Mesothelial cell of epicardium (in vitro differentiated cells): Measurements from ENCODE around the gene ZPBP. TPM values are rescaled to one million over a fixed set of nuclear protein-coding genes. Genes with fewer than 3 reads are reported as not detected.

ENCODE experiments used
- DNase-seq, 2 experiments: peaks; one replicate each; pipeline ENCODE4 v3.0.0; 2021; ENCODE audit warnings: low spot score in 2 of 2; ENCODE audit not compliant: unreplicated experiment in 2 of 2
- H3K27ac Mint-ChIP-seq: 2 replicates; pipeline ENCODE4 v1.8.0; 2021; ENCODE audit warnings: mixed read lengths
- H3K27me3 Mint-ChIP-seq: 2 replicates; pipeline ENCODE4 v1.8.0; 2021; ENCODE audit warnings: low read depth, mixed read lengths
- H3K36me3 Mint-ChIP-seq: 2 replicates; pipeline ENCODE4 v1.8.0; 2021; ENCODE audit warnings: mixed read lengths
- H3K4me1 Mint-ChIP-seq: 2 replicates; pipeline ENCODE4 v1.8.0; 2021; ENCODE audit warnings: mixed read lengths
- H3K4me3 Mint-ChIP-seq: 2 replicates; pipeline ENCODE4 v1.8.0; 2021; ENCODE audit warnings: mild to moderate bottlenecking, moderate library complexity, mixed read lengths
- H3K9me3 Mint-ChIP-seq: 2 replicates; pipeline ENCODE4 v1.8.0; 2021; ENCODE audit warnings: mixed read lengths
- total RNA-seq: library from RNA; stranded (reverse); gene quantifications from 3 replicates; pipeline ENCODE4 v1.2.1, GENCODE V29; 2021
- TF ChIP-seq, protein P1 (sequence below): fragments of 200-600 bp; sonication (generic); IDR thresholded peaks from one replicate; pipeline ENCODE4 v1.5.0; 2021; ENCODE audit warnings: antibody characterized with exemption; ENCODE audit not compliant: unreplicated experiment

Gene ZPBP
- total RNA-seq, 1 donor from 2014 or later = not detected

DNA sequence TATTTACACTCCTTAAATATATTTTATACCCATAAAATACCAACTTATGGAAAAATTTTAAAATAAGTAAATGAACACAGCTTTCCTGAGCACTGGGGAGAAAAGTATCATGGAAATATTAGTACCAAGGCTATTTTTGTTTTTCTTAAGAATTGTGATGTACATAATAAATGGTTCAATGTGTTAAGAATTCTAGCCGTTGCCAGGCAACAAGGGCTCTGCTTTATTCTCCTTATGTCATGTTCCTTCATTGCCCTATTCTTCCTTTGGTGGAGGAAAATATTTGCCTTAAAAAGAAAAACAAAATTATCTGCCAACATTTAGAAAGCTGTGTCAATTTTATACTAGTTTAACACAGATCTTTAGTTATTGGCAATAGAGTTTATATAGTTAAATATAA is 2.6 kb upstream of the ZPBP start:
- H3K27me3 Mint-ChIP-seq = peaks cover 2% of the 10 kb centered on the region
- no peaks in the 10 kb centered on the region for H3K9me3 Mint-ChIP-seq
- H3K36me3 Mint-ChIP-seq = no peaks in the 10 kb centered on the region
- H3K27ac Mint-ChIP-seq = no peak overlapping the region
- no peak overlapping the region for H3K4me3 Mint-ChIP-seq
- H3K4me1 Mint-ChIP-seq = peaks cover 4% of the 10 kb centered on the region
- DNase-seq = no peak
- TF ChIP-seq, protein P1, sequence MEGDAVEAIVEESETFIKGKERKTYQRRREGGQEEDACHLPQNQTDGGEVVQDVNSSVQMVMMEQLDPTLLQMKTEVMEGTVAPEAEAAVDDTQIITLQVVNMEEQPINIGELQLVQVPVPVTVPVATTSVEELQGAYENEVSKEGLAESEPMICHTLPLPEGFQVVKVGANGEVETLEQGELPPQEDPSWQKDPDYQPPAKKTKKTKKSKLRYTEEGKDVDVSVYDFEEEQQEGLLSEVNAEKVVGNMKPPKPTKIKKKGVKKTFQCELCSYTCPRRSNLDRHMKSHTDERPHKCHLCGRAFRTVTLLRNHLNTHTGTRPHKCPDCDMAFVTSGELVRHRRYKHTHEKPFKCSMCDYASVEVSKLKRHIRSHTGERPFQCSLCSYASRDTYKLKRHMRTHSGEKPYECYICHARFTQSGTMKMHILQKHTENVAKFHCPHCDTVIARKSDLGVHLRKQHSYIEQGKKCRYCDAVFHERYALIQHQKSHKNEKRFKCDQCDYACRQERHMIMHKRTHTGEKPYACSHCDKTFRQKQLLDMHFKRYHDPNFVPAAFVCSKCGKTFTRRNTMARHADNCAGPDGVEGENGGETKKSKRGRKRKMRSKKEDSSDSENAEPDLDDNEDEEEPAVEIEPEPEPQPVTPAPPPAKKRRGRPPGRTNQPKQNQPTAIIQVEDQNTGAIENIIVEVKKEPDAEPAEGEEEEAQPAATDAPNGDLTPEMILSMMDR = no peak

DNA sequence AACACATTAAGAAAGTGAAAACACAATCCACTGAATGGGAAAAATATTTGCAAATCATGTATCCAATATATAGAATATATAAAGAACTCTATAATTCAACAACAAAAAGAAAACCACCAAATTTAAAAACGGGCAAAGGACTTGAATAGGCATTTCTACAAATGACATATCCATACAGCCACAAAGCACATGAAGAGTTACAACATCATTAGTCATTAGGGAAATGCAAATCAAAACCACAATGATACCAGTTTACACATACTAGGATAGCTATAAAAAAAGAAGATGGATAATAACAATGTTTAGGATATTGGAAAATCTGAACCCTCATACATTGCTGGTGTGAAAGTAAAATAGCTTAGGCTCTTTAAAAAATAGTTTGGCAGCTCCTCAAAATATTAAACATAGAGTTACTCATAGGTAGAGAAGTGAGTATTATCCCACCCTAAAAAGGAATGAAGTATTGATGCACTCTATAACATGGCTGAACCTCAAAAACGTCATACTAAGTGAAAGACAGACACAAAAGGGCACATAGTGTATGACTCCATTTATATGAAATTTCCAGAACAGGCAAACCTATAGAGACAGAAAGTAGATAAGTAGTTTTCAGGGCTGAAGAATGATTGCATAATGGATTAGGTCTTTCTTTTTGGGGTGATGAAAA is 4.5 kb downstream of the ZPBP start:
- DNase-seq = no peak
- TF ChIP-seq, protein P1 = no peak
- H3K9me3 Mint-ChIP-seq = peaks cover 12% of the 10 kb centered on the region
- H3K27ac Mint-ChIP-seq = no peak overlapping the region
- peaks cover 4% of the 10 kb centered on the region for H3K4me1 Mint-ChIP-seq
- H3K27me3 Mint-ChIP-seq = no peaks in the 10 kb centered on the region
- H3K36me3 Mint-ChIP-seq = no peaks in the 10 kb centered on the region
- H3K4me3 Mint-ChIP-seq = no peak overlapping the region

DNA sequence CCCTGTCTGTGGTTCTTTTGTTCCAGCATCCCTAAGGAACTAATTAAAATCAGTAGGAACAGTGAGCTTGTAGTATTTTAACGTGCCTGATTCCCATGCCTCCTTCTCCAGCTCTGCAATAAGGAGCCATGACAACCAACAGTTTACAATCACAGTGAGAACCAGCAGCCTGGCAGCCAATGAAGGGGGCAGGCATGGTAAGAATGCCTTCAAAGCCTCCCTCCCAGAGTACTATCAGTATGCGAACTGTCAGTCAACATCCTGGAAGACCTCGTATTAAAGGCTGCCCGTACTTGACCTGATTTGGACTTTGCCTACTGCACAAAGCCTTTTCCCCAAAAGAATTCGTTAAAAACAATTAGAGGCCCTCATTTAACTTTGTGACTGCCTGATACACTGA is 7.7 kb downstream of the ZPBP start:
- peaks cover 12% of the 10 kb centered on the region for H3K9me3 Mint-ChIP-seq
- H3K27me3 Mint-ChIP-seq = no peaks in the 10 kb centered on the region
- H3K27ac Mint-ChIP-seq = no peak overlapping the region
- H3K4me3 Mint-ChIP-seq = no peak overlapping the region
- TF ChIP-seq, protein P1 = no peak
- H3K36me3 Mint-ChIP-seq = no peaks in the 10 kb centered on the region
- no peak for DNase-seq
- no peaks in the 10 kb centered on the region for H3K4me1 Mint-ChIP-seq

DNA sequence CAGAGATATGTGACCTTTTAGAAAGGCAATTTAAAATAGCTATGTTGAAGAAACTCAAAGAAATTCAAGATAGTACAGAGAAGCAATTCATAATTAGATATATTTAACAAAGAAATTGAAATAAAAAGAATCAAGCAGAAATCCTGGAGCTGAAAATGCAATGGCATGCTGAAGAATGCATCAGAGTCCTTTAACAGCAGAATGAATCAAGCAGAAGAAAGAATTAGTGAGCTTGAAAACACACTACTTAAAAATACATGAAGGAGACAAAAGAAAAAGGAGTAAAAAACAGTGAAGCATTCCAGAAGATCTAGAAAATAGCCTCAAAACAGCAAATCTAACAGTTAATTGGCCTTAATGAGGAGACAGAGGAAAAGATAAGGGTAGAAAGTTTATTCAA is 20.0 kb downstream of the ZPBP start:
- no peaks in the 10 kb centered on the region for H3K27me3 Mint-ChIP-seq
- H3K9me3 Mint-ChIP-seq = peaks cover 67% of the 10 kb centered on the region
- no peak for DNase-seq
- peaks cover 19% of the 10 kb centered on the region for H3K36me3 Mint-ChIP-seq
- no peak overlapping the region for H3K27ac Mint-ChIP-seq
- peaks cover 24% of the 10 kb centered on the region for H3K4me1 Mint-ChIP-seq
- H3K4me3 Mint-ChIP-seq = no peak overlapping the region
- TF ChIP-seq, protein P1 = no peak

DNA sequence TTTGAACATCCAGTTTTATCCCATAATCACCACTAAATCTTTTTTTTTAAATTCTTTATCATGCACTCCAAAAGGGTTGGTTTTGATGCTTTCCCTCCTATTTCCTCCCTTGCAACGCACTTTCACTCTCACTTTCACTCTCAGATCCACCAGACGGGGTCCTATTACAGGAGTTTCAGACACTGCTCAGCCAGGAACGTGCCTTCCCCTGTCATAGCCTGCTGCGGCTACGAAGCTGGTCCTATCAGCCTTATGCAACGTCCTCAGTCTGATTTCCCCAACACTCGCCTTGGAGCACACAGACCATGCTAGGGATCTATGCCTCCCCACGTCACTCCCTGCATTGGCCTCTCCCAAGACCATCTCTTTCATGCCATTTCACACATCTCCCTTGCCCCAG is 23.4 kb downstream of the ZPBP start:
- H3K4me3 Mint-ChIP-seq = peak overlapping the region; percentile 61
- H3K27ac Mint-ChIP-seq = peak overlapping the region; percentile 92
- peaks cover 41% of the 10 kb centered on the region for H3K9me3 Mint-ChIP-seq
- no peaks in the 10 kb centered on the region for H3K27me3 Mint-ChIP-seq
- H3K36me3 Mint-ChIP-seq = peaks cover 17% of the 10 kb centered on the region
- peaks cover 34% of the 10 kb centered on the region for H3K4me1 Mint-ChIP-seq
- TF ChIP-seq, protein P1 = no peak
- no peak for DNase-seq
